NCI-H510A (cell line): ENCODE data around the gene MLPH.
"Not testable (repeated sequence)": the region's sequence is repeated elsewhere in the genome, so short reads cannot be mapped to it uniquely, and the experiment has no call there.

Experiments used
- DNase-seq: peaks from one replicate; lab custom pipeline; 2025; lab: John Stamatoyannopoulos, UW

The MLPH gene

GRCh38 chr2:237585590-237586221 is 98.7 kb downstream of the MLPH start:
- DNase-seq: no peak

GRCh38 chr2:237588044-237588696 is 101.1 kb downstream of the MLPH start:
- DNase-seq: no peak

GRCh38 chr2:237590272-237591140 is 103.5 kb downstream of the MLPH start, which contains the start of gene RAB17:
RAB17 (minus strand) TSS chr2:237590734; CDS start chr2:237586154, 4,580 bp downstream.
- DNase-seq: peak; percentile 50

GRCh38 chr2:237591141-237591881 is 104.3 kb downstream of the MLPH start:
- DNase-seq: no peak

- DNase-seq: no peak
Measured at GRCh38 chr2:237592425-237592980, 105.5 kb downstream of the MLPH start.

GRCh38 chr2:237593036-237593435 is 106.0 kb downstream of the MLPH start:
- no peak for DNase-seq

- DNase-seq: no peak
Measured at GRCh38 chr2:237593596-237594320, 106.7 kb downstream of the MLPH start.

- no peak for DNase-seq
Measured at GRCh38 chr2:237594514-237594871, 107.4 kb downstream of the MLPH start.

GRCh38 chr2:237595829-237596519 is 108.9 kb downstream of the MLPH start:
- not testable (repeated sequence) for DNase-seq

GRCh38 chr2:237596520-237597195 is 109.6 kb downstream of the MLPH start:
- DNase-seq: no peak

- DNase-seq: no peak
Measured at GRCh38 chr2:237597196-237598145, 110.4 kb downstream of the MLPH start.

GRCh38 chr2:237598468-237599208 is 111.6 kb downstream of the MLPH start:
- no peak for DNase-seq

GRCh38 chr2:237599465-237600110 is 112.5 kb downstream of the MLPH start:
- DNase-seq: no peak

- no peak for DNase-seq
Measured at GRCh38 chr2:237600205-237600846, 113.3 kb downstream of the MLPH start.

- no peak for DNase-seq
Measured at GRCh38 chr2:237601453-237602116, 114.5 kb downstream of the MLPH start.

- no peak for DNase-seq
Measured at GRCh38 chr2:237602409-237602808, 115.4 kb downstream of the MLPH start.
